Measurements from ENCODE around the gene UGT2B7.

UGT2B7 gene

DNA sequence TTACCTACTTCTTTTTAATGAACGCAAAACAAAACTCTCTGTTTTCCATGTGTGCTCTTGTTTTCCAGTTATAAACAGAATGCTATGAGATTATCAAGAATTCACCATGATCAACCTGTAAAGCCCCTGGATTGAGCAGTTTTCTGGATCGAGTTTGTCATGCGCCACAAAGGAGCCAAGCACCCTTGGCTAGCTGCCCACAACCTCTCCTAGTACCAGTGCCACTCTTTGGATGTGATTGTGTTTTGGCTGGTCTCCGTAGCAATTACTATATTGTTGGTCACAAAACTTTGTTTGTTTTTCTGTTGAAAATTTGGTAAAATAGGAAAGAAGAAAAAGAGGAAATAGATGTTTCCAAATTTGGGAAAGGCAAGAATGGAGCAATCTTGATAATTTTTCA lies 51.1 kb downstream of the UGT2B7 start:
- no peak for DNase-seq (ENCODE audit: low read depth in 1 of 2, low spot score in 1 of 2)

DNA sequence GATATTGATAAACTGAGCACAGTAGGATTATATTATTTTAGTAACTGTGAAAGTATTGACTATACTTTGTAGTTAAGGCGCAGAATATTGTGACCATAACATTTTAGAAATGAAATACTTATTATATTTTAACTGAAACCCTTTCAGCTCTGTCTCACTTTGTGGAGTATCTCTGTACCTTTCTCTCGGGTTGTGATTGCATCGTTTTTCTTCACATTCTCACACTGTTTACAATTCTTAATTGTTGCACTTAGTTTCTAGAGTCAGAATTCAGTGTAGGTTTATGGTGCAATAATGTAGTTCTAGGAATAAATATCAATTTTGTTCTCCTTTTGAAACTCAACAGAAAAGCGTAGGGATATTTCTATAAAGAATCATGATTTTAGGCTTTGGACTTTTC lies 57.7 kb downstream of the UGT2B7 start:
- no peak for DNase-seq (ENCODE audit: low read depth in 1 of 2, low spot score in 1 of 2)

DNA sequence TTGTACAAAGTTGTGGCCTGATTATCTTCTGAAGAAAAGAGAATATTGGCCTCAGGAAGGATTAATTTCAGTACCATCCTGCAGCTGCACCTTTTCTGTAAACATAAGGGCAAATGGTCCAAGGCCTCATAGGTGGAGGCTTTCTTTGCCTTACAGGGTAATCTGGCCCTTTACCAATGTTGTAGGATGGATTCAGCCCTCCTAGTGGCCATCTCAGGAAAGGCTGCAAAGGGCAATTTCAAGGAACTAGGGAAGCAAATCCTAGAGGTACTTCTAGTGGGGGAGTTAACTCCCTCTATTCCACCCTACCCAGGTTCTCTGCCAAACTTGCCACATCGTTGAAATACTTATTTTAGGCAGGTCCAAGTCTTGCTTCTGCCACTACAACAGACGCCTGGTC lies 60.6 kb downstream of the UGT2B7 start:
- no peak for DNase-seq (ENCODE audit: low read depth in 1 of 2, low spot score in 1 of 2)

All from activated CD4-positive, alpha-beta T cell treated with anti-CD3 and anti-CD28 coated beads, Interleukin-2, amount 50 U/mL, for 24 hours (primary cell).